HL-60 (cell line): ENCODE data around the gene BHLHE41.

Source experiments
- DNase-seq, 2 experiments: peaks; one replicate each; pipeline ENCODE4 v3.0.0-alpha.2; 2010 to 2020; ENCODE audit warnings: low read depth in 1 of 2, low spot score in 1 of 2
- H3K27ac ChIP-seq: fragments of 250-450 bp; sonication (Bioruptor Pico); replicated peaks from 2 replicates; pipeline ENCODE4 v1.5.1; 2020; ENCODE audit warnings: mild to moderate bottlenecking, moderate library complexity
- H3K27me3 ChIP-seq: fragments of 250-450 bp; sonication (Bioruptor Pico); 2 replicates; pipeline ENCODE4 v1.5.1; 2021; ENCODE audit warnings: mild to moderate bottlenecking, moderate library complexity; ENCODE audit not compliant: insufficient read depth, poor library complexity, severe bottlenecking
- H3K4me3 ChIP-seq: replicated peaks from 2 replicates; pipeline ENCODE4 v1.5.1; 2011; ENCODE audit warnings: mild to moderate bottlenecking, control low read depth, low read length; ENCODE audit not compliant: insufficient read depth
- CTCF ChIP-seq: IDR thresholded peaks from one replicate; pipeline ENCODE4 v1.5.1; 2011; ENCODE audit warnings: low read length, control low read depth, inconsistent platforms; ENCODE audit not compliant: insufficient read depth
- GABPA ChIP-seq: IDR thresholded peaks from 2 replicates; pipeline ENCODE4 v1.6.1; 2012; ENCODE audit warnings: low read depth
- POLR2AphosphoS5 ChIP-seq: IDR thresholded peaks from 2 replicates; pipeline ENCODE4 v1.6.1; 2012; ENCODE audit warnings: low read depth
- REST ChIP-seq: IDR thresholded peaks from 2 replicates; pipeline ENCODE4 v1.6.1; 2012; ENCODE audit warnings: low read depth; ENCODE audit not compliant: insufficient replicate concordance
- SPI1 ChIP-seq: IDR thresholded peaks from 2 replicates; pipeline ENCODE4 v1.6.1; 2012; ENCODE audit warnings: low read depth, mild to moderate bottlenecking, borderline replicate concordance

Gene BHLHE41

GRCh38 chr12:26112232-26112631 lies 12.6 kb downstream of the BHLHE41 start:
- Histone ChIP-seq H3K4me3 (no peak overlapping the region), H3K27ac (no peak overlapping the region), H3K27me3 (no peaks in the 10 kb centered on the region)
- TF ChIP-seq GABPA (no peak), POLR2AphosphoS5 (no peak), SPI1 (no peak), CTCF (no peak), REST (no peak)
- DNase-seq: no peak

- Histone ChIP-seq H3K27me3 (no peaks in the 10 kb centered on the region), H3K4me3 (no peak overlapping the region), H3K27ac (no peak overlapping the region)
- DNase-seq: no peak
- TF ChIP-seq CTCF (no peak), REST (no peak), GABPA (no peak), POLR2AphosphoS5 (no peak), SPI1 (no peak)
These were observed 15.4 kb downstream of the BHLHE41 start for GRCh38 chr12:26109343-26109881.

- Histone ChIP-seq H3K27ac (no peak overlapping the region), H3K4me3 (no peak overlapping the region), H3K27me3 (no peaks in the 10 kb centered on the region)
- no peak for TF ChIP-seq REST
- TF ChIP-seq SPI1: no peak
- TF ChIP-seq CTCF: no peak
- no peak for TF ChIP-seq GABPA
- TF ChIP-seq POLR2AphosphoS5: no peak
- no peak for DNase-seq
These were observed 15.9 kb downstream of the BHLHE41 start for GRCh38 chr12:26108915-26109314.
